Parathyroid adenoma (tissue), 2 donors: Measurements from ENCODE around the gene WFDC12.

Source experiments
- H2AFZ ChIP-seq: fragments of 300-600 bp; sonication (generic); one replicate; pipeline ENCODE4 v1.7.0; 2017; ENCODE audit warnings: antibody characterized with exemption, mild to moderate bottlenecking
- H3K27ac ChIP-seq: fragments of 300-600 bp; sonication (generic); one replicate; pipeline ENCODE4 v1.7.0; 2017
- H3K27me3 ChIP-seq: fragments of 300-600 bp; sonication (generic); one replicate; pipeline ENCODE4 v1.7.0; 2017; ENCODE audit warnings: low read length; ENCODE audit not compliant: control insufficient read depth, insufficient read depth
- H3K36me3 ChIP-seq: fragments of 300-600 bp; sonication (generic); one replicate; pipeline ENCODE4 v1.7.0; 2017; ENCODE audit warnings: low read length; ENCODE audit not compliant: control insufficient read depth, insufficient read depth
- H3K4me1 ChIP-seq: fragments of 300-600 bp; sonication (generic); one replicate; pipeline ENCODE4 v1.7.0; 2017; ENCODE audit warnings: control low read depth
- H3K4me2 ChIP-seq: fragments of 300-600 bp; sonication (generic); one replicate; pipeline ENCODE4 v1.7.0; 2017; ENCODE audit warnings: low read length
- H3K4me3 ChIP-seq: fragments of 300-600 bp; sonication (generic); one replicate; pipeline ENCODE4 v1.7.0; 2017; ENCODE audit warnings: low read depth, low read length
- H3K79me2 ChIP-seq: fragments of 300-600 bp; sonication (generic); one replicate; pipeline ENCODE4 v1.7.0; 2017; ENCODE audit warnings: control low read depth
- H3K9ac ChIP-seq: fragments of 300-600 bp; sonication (generic); one replicate; pipeline ENCODE4 v1.7.0; 2017; ENCODE audit warnings: mild to moderate bottlenecking
- H3K9me3 ChIP-seq: fragments of 300-600 bp; sonication (generic); one replicate; pipeline ENCODE4 v1.7.0; 2017; ENCODE audit warnings: low read length; ENCODE audit not compliant: control insufficient read depth
- TF ChIP-seq, protein P1 (sequence below): fragments of 300-600 bp; sonication (generic); IDR thresholded peaks from one replicate; pipeline ENCODE4 v1.7.0; 2017; ENCODE audit warnings: antibody characterized with exemption, mild to moderate bottlenecking
- donor health status: primary hyperparathyroidism.

Gene WFDC12

DNA sequence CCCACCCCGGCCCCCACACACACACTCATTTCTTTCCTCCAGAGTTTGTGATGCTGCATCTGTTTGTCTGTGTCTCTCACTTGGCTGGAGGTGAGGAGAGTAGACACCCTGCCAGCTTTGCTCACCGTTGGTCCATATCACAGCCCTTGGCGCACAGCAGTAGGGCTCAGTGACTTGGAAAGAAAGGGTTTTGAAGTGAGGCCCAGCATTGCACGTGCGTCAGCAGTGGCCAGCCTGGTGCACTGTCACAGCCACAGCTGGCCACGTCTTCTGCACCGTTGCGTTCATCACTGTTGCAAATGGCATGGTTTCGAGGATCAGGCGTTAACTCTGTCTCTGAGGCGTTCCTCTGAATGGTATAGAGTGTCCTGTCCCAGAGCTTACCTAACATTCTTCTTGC, 13.0 kb downstream of the WFDC12 start:
- H3K9ac ChIP-seq = no peak overlapping the region
- no peaks in the 10 kb centered on the region for H3K79me2 ChIP-seq
- H3K27me3 ChIP-seq = no peaks in the 10 kb centered on the region
- TF ChIP-seq, protein P1, sequence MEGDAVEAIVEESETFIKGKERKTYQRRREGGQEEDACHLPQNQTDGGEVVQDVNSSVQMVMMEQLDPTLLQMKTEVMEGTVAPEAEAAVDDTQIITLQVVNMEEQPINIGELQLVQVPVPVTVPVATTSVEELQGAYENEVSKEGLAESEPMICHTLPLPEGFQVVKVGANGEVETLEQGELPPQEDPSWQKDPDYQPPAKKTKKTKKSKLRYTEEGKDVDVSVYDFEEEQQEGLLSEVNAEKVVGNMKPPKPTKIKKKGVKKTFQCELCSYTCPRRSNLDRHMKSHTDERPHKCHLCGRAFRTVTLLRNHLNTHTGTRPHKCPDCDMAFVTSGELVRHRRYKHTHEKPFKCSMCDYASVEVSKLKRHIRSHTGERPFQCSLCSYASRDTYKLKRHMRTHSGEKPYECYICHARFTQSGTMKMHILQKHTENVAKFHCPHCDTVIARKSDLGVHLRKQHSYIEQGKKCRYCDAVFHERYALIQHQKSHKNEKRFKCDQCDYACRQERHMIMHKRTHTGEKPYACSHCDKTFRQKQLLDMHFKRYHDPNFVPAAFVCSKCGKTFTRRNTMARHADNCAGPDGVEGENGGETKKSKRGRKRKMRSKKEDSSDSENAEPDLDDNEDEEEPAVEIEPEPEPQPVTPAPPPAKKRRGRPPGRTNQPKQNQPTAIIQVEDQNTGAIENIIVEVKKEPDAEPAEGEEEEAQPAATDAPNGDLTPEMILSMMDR = no peak
- no peak overlapping the region for H3K4me3 ChIP-seq
- no peak overlapping the region for H2AFZ ChIP-seq
- no peak overlapping the region for H3K4me2 ChIP-seq
- no peaks in the 10 kb centered on the region for H3K36me3 ChIP-seq
- H3K4me1 ChIP-seq = no peaks in the 10 kb centered on the region
- no peak overlapping the region for H3K27ac ChIP-seq
- H3K9me3 ChIP-seq = no peaks in the 10 kb centered on the region

GRCh38 chr20:45110301-45110700, 14.0 kb downstream of the WFDC12 start:
- Histone ChIP-seq H3K27ac (no peak overlapping the region), H3K27me3 (no peaks in the 10 kb centered on the region), H3K4me3 (no peak overlapping the region), H3K36me3 (no peaks in the 10 kb centered on the region), H3K4me1 (no peaks in the 10 kb centered on the region), H3K9me3 (no peaks in the 10 kb centered on the region), H3K9ac (no peak overlapping the region), H3K4me2 (no peak overlapping the region), H2AFZ (no peak overlapping the region), H3K79me2 (no peaks in the 10 kb centered on the region)
- TF ChIP-seq, protein P1 = no peak

DNA sequence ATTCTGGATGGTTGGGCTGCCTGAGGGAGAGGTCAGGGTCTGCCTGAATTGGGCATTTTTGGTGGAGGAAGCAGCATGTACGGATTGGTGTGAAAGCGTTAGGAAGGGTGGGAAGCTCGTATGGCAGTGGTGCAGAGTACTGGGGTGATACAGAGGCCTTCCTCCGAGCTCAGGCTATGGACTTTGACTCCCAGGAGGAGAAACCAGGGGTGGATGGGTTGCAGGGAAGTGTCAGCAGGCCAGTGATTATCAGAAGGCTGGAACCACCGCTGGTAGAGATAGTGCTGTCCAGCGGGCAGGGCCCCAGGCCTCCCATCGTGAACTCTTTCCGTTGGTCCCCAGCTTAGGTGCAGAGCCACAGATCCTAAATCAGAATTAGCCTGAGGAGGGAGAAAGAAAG, 14.6 kb downstream of the WFDC12 start:
- no peaks in the 10 kb centered on the region for H3K9me3 ChIP-seq
- no peaks in the 10 kb centered on the region for H3K27me3 ChIP-seq
- no peak overlapping the region for H3K9ac ChIP-seq
- no peak overlapping the region for H2AFZ ChIP-seq
- TF ChIP-seq, protein P1 = no peak
- H3K36me3 ChIP-seq = no peaks in the 10 kb centered on the region
- no peak overlapping the region for H3K27ac ChIP-seq
- no peaks in the 10 kb centered on the region for H3K4me1 ChIP-seq
- no peak overlapping the region for H3K4me3 ChIP-seq
- no peaks in the 10 kb centered on the region for H3K79me2 ChIP-seq
- no peak overlapping the region for H3K4me2 ChIP-seq

GRCh38 chr20:45105317-45105716, 18.9 kb downstream of the WFDC12 start:
- Histone ChIP-seq H3K36me3 (no peaks in the 10 kb centered on the region), H3K79me2 (no peaks in the 10 kb centered on the region), H3K4me3 (no peak overlapping the region), H3K9ac (no peak overlapping the region), H3K4me1 (no peaks in the 10 kb centered on the region), H3K9me3 (no peaks in the 10 kb centered on the region), H3K27me3 (no peaks in the 10 kb centered on the region), H3K27ac (no peak overlapping the region), H3K4me2 (no peak overlapping the region), H2AFZ (no peak overlapping the region)
- TF ChIP-seq, protein P1 = no peak

DNA sequence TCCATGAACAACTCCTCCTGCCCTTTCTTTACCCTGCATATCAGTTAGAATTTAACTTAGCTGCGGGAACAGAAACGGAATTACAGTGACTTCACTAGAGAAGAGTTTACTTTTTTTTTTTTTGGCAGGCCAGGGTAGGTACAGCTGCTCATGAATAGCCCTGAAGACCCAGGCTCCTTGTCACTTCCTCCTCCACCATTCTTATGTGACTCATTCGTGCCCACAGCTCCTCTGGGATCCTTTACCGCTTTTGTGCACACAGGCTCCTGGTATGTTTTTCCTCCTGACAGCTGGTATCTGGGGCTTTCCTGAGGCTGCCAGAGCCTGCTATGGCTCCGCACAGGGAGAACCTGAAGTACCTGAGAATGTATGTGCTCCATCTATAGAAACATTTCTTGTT, 19.5 kb downstream of the WFDC12 start:
- Histone ChIP-seq H3K4me2 (no peak overlapping the region), H3K4me1 (no peaks in the 10 kb centered on the region), H3K9ac (no peak overlapping the region), H2AFZ (no peak overlapping the region), H3K79me2 (no peaks in the 10 kb centered on the region), H3K9me3 (no peaks in the 10 kb centered on the region), H3K4me3 (no peak overlapping the region), H3K27me3 (no peaks in the 10 kb centered on the region), H3K36me3 (no peaks in the 10 kb centered on the region), H3K27ac (no peak overlapping the region)
- TF ChIP-seq, protein P1 = no peak
